ENCODE measurements around the gene NUFIP1.
"Not testable (repeated sequence)": the region's sequence is repeated elsewhere in the genome, so short reads cannot be mapped to it uniquely, and the experiment has no call there.

The NUFIP1 gene

DNA sequence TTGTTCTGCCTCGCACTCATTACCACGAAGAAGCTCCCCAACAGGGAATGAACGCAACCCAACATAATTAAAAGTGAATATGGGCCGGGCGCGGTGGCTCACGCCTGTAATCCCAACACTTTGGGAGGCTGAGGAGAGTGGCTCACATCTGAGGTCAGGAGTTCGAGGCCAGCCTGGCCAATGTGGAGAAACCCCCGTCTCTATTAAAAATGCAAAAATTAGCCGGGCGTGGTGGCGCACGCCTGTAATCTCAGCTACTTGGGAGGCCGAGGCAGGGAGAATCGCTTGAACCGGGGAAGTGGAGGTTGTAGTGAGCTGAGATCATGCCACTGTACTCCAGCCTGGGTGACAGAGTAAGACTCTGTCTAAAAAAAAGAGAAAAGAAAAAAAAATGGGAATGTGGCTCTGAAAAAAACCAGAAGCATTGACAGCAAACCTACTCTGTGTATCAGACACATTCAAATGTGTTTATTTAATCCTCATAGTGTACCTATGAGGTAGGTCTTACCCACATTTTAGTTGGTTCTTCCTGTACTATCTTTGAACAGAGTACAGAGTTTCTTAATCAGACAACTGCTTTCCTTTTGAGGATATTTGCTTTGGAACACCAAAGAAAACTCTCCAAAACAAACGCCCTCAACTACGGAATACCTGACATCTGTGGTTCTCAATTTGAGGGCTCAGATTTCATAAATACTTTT, 70.0 kb downstream of the NUFIP1 start:
- no peak for DNase-seq

DNA sequence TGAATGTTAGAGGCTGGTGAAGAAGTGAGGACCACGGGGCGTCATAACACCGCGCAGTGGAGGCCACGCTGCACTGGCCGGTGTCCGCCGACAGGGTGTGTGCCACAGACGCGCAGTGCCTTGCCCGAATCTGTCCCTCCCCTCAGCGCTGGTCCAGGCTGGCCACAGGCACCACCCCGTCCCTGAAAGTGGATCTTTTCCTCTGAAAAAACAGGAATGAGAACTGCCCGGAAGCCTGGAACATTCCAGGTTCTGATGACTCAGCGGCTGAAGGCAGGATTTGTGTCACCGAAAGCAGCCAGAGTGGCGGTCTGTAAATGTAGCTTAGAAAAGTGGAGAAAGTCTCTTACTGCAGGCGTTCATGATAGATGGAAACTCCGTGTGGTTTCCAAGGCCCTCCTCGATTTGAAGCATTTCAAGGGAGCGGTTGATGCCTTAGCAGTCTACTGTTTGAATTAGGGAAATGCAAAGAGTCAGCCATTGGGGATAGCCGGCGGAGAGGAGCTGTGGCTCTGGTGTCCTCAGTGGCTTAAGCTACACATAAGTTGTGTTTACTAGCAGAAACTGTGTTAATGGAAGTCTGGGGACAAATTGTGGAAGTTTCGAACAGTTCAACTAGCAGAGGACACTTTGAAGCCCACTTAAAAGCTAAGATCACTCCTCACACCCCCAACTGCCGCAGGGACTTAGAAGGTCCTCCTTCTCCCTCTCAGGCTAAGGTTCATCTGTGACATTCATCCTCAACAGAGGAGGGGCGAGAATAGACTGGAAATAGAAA, 70.8 kb downstream of the NUFIP1 start:
- peak; percentile 80 for DNase-seq

DNA sequence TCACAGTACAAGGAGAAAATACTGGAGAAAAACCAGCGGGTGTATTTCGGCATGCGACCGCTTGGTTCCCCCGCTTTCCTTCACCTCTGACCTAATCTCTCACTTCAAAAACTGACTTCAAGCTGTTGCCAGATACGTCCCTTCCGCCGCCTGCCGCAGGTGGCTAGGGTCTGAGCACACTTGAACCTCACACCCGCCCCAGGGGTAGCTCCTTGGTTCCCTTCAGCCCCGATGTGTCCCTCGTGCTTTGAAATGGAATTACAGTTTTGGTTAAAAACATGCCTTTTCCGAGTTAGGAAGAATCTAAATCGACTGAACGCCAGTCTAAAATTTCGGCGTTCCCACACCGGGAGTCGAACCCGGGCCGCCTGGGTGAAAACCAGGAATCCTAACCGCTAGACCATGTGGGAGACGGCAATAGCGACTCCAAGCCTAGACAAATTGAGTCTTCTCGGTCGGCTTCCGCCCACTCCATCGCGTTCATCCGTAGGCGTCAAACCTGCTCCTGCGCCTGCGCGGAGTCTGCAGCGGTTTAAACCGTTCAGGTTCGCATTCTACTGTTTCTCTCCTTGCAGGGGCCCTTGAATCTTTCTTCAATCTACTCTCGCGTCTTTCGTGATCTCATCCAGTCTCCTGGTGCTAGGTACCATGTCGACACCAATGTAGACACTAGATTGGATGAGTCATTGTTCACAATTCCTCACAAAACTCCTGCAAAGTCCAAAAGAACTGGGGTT, 71.5 kb downstream of the NUFIP1 start:
- DNase-seq, result peak; percentile 94

DNA sequence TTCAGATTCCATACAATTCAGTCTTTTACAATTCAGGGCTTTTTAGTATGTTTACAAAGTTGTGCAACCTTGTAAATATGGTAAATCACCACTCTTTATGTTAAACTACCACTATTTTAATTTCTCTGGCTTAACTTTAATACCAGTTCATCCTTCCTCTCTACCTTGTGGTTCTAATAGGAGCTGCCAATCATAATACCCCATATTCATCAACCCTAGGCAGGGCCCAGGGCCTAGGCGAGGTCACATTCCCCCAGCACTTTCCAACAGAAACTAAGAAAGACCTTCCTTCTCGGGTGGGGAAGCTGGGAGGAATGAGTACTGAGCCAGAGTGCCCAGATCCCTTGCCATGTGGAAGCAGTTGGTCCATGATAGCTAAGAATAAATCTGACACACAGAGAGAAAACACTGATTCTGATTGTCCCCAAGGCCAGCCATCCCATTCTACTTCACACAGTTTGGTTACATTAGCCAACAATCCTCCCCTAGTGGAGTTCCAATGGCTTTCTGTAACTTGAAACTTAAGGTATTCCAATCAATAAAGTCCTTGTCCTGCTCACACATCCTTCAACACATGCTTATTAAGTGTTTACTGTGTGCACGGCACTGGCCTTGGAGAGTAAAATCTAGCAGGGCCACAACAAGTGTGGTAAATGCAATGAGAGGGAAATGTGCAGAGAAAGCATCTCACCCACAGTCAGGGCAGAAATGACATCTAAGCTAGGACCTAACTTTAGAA, 76.8 kb downstream of the NUFIP1 start:
- no peak for DNase-seq

DNA sequence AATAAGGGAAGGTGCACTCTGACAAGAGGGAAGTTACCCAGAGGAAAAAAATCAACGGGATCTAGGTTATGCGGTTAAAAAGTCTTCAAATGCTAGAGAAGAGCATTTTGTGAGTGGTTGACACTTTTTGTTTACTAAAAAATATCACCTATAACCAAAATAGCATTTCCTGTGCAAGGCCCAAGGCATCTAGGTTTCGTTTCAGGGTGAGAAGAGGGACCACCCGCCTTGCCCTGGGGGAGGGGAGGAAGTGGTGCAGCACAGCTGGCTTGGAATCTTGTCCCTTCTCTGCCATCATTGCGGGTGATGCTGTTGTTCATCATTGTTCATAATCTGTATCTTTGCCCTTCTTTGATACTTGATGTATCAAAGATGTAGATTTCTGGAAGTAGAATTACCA, 80.6 kb downstream of the NUFIP1 start:
- no peak for DNase-seq

DNA sequence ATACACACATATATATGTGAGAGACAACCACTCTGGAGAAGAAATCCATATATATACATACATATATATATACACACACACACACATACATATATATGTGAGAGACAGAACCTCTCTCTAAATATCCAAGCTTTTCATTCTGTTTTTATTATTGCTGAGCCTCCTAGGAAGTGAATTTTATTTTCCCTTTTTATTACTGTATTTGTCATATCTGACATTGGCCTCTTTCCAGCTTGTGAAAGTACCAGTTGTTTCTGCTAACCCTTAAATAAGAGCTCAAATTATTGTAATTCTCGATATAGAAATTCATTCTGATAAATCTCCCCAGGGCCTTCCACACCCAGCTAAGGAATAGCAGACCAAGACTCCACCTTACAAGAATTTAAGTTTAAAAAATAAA, 81.0 kb downstream of the NUFIP1 start:
- DNase-seq, result no peak

DNA sequence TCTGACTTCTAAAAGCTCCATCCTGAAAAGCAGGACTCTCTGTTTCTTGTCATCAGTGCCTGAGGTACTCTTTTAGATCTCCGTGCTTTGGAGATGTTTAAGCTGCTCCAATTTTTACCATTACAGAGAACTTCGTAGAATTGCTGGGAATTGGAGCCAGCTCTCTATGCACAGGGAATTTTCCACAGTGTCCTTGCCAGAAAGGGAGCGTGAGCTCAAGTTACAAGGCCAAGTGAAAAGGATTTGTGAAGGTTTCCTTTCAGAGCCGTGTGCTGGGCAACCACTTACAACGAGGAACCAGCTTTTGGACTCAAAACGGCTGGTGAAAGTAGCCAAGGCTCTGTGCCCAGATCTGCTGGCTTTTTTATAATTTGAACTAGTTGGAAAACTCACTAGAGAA, 82.6 kb downstream of the NUFIP1 start:
- DNase-seq, result no peak

DNA sequence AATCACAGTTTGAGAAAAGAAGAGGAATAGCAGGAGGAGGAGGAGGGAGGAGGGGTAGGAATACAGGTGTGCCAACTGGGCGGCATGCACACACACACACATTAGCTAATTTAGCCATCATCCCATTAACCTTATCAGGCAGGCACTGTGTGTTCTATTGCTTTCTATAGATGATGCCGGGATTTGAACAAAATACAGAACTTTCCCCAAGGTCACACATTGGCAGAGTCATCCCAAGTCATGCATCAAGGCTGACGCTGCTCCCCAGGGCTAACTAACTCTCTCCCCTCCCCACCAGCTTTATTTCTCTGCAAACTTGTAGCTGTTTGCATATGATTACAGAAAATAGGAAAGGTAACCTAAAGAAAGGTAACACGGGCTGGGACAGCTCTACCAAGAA, 83.0 kb downstream of the NUFIP1 start:
- no peak for DNase-seq

DNA sequence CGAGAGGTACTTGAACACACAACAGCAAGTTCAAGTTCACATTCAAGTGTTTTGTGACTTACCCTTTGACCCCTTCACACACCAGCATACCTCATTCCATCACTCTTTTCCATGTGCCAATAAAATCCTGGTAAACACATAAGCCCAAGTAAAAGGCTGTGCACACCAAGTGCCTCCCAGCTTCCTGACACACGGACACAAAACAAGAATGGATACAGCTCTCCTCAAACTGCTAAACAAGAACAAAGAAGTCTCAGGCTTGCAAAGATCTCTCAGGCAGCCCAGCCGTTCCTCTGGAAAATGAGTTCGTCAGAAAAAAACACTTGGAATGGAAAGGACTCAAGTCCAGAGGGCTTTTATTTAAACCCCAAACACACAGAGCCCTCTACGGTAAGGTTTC, 83.7 kb downstream of the NUFIP1 start:
- DNase-seq, result no peak

DNA sequence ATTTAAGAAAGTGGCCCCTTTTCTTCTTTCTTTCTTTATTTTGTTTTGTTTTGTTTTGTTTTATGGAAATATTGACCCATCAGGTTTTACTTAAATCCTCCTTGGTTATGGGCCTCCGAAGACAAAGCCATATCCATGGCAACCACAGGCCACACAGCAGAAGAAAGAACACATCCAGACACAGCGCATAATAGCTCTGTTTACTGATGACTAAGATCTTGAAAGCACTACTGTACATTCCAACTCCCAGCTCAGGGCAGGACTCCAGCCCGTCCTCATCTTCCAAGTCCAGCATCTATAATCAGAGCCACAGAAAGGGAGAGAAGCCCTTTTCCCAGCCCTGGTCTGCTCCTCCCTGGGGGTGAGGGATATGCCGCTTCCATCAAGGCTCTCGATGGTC, 84.3 kb downstream of the NUFIP1 start:
- no peak for DNase-seq

DNA sequence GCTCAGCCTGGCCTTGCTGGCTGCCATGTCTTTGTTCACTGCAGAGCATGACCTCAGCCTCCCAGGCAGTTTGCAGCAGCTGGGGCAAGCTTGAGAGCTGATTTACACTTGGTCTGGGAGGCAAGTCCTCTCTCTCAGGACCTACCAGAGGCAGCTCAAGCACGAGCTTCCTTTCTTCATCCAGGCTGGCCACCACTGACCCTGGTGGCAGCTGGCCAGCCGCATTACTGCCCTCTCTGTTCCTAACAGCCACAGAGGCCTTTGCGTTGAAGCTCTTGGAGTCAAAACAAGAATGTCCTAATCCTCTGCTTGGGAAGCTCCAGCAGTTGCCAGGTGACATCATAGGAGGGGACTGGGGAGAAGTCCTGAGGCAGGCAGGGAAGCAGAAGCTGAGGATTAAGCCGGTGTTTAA, 85.7 kb downstream of the NUFIP1 start:
- DNase-seq, result no peak

DNA sequence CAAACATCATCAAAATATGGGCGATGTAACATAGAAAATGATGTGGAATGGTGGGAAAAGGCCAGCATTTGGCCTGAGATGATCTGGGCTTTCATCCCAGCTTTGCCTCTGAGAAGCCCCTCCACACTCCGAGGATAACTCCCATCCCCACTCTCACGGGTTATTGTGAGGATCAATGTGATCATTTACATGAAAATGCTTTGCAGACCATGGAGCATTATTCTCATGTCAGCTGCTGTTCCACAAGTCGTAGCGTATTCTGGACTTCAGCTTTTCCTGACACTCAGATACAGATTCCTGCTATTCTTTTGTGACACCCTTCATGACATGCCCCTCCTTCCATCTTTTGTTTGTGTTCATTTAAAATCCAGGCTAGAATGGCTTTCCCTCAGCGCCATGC, 86.5 kb downstream of the NUFIP1 start:
- DNase-seq, result no peak

DNA sequence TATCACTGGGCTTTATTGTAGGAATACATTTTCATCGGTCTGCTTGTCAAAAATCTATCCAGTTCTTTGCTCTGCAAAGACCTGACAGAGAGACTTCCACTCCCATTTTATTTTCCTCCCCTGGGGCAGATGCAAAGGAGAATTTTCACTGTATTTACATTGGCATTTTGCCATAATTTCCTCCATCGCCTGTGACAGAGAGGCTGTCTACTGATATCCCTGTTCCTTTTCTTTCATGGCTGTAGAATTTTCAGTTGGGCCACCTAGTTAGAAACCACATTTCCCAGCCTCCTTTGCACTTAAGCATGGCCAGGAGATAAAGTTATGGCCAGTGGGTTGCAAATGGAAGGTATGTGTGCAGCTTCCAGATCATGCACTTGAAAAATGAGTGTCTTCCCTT, 89.3 kb downstream of the NUFIP1 start:
- DNase-seq, result no peak

DNA sequence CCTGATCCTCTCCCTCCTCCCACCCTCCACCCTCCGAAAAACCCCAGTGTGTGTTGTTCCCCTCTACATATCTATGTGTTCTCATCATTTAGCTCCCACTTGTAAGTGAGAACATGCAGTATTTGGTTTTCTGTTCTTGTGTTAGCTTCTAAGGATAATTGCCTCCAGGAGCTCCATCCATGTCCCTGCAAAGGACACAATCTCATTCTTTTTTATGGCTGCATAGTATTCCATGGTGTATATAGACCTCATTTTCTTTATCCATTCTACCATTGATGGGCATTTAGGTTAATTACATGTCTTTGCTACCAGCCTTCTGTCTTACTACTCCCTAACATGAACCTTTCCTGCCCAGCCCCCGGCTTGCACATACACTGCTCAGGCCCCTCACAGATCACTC, 91.0 kb downstream of the NUFIP1 start:
- DNase-seq, result not testable (repeated sequence)

DNA sequence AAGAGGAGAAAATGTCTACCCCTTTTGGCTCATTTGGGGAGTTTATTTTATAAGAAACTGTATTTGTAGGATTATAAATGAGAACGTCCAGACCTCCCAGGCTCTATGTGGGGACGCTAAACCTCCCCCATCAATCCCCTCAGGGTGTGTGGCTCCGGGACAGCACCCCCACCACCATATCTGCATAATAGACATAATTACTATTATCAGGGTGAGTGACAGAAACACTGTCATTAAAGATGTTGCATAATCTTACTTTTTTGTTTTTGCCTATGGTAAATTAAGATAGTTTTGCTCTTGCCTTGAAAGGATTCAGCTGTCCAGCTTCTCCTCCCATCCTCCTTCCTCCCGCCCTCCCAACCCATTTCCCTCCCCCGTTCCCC, 93.3 kb downstream of the NUFIP1 start:
- no peak for DNase-seq

DNA sequence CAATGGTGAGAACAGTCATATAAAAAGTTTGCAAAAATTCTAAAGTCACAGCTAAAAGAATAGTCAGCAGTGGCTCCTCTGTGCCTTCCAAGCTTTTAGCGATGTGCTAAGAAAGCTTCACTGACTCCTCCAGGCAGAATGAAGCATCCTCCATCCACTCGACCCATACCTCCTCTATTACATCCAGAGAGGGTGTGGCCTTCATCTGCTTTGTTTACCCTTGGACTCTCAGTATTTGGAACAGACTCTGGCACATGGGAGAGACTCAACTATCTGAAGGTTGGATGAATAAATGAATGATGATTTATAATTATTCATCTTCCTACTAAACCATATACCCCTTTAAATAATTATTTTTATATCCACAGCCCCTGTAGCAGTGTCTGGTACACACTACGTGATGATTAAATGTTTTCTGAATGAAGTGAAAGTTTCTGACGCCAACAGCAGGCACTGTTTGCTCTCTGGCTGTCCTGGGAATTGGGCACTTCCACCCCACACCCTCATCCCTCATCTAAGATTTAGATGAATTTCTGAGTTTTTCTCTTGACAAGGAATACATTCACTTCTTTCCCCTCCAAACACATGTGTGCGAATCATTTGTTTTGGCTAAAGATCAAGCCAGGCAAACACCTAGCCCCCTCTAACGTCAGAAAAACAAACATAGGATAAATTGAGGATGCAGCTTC, 93.9 kb downstream of the NUFIP1 start:
- DNase-seq, result no peak

DNA sequence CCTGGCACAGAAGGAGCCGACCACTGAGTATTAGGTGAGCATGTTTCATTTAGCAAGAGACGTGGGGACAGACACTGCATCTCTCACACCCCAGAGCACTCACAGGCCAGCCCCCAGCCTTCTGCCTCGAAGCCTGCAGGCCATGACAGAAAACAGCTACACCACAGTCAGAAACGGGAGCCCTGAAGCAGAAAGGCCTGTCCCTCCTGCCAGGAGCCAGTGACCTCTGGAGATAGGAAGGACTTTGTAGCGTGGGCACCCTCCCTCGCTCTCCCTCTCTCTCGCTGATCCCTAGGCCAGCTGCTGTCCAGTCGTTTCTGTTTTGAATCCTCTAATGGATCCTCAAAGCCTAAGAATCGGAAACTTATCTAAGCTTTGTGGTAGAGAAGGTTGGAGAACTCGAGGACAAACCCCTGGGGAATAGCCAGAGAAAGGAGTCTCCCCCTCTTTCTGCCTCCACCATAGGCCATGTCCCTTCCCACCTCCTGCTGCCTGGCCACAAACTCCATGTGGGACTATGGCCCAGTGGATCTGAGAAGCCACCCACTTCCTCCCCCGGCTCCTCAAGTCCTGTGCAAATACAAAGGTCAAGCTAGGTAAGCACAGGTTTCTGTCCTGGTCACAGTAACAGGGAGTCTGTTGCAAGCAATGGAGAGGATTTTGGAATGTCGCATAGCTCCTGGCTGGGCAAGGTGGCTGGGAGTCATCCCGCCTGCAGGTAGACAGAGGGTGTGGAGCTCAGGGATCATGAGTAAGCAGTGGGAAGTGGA, 95.1 kb downstream of the NUFIP1 start:
- DNase-seq, result no peak

Data from activated CD4-positive, CD25-positive, alpha-beta regulatory T cell treated with anti-CD3 and anti-CD28 coated beads, Interleukin-2, amount 50 U/mL, for 72 hours (primary cell).